ENCODE measurements around the gene LRMDA. TPM values are rescaled to one million over a fixed set of nuclear protein-coding genes. Genes with fewer than 3 reads are reported as not detected.

Gene LRMDA
- total RNA-seq, 2 donors from 2014 or later: 9.6 to 12.6 TPM

- no peaks in the 10 kb centered on the region for H3K4me1 ChIP-seq (replicated peaks)
- H3K36me3 ChIP-seq: no peaks in the 10 kb centered on the region
- 23% methylated on average over 1 of the region's 1 CpG for WGBS
- DNase-seq (ENCODE audit: low spot score): no peak
- H3K27me3 ChIP-seq (replicated peaks; ENCODE audit: insufficient read depth): no peaks in the 10 kb centered on the region
- no peak overlapping the region for H3K4me3 ChIP-seq
- intact Hi-C loops (cut with DNase I): loop anchor here (10.0 kb wide), 1 partner anchor 425 kb away; no protein-coding TSS in a partner anchor
- H3K9me3 ChIP-seq: no peaks in the 10 kb centered on the region
- H3K27ac ChIP-seq: peak overlapping the region; percentile 25 to 31
- TF ChIP-seq POLR2AphosphoS5 (IDR thresholded peaks at IDR 0.05): peak; percentile 16
- TF ChIP-seq, protein P1, sequence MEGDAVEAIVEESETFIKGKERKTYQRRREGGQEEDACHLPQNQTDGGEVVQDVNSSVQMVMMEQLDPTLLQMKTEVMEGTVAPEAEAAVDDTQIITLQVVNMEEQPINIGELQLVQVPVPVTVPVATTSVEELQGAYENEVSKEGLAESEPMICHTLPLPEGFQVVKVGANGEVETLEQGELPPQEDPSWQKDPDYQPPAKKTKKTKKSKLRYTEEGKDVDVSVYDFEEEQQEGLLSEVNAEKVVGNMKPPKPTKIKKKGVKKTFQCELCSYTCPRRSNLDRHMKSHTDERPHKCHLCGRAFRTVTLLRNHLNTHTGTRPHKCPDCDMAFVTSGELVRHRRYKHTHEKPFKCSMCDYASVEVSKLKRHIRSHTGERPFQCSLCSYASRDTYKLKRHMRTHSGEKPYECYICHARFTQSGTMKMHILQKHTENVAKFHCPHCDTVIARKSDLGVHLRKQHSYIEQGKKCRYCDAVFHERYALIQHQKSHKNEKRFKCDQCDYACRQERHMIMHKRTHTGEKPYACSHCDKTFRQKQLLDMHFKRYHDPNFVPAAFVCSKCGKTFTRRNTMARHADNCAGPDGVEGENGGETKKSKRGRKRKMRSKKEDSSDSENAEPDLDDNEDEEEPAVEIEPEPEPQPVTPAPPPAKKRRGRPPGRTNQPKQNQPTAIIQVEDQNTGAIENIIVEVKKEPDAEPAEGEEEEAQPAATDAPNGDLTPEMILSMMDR (IDR thresholded peaks at IDR 0.05): no peak
- no peak for TF ChIP-seq POLR2A (IDR thresholded peaks at IDR 0.05)
Observed at GRCh38 chr10:76559892-76560220, 1128.4 kb downstream of the LRMDA start.

DNA sequence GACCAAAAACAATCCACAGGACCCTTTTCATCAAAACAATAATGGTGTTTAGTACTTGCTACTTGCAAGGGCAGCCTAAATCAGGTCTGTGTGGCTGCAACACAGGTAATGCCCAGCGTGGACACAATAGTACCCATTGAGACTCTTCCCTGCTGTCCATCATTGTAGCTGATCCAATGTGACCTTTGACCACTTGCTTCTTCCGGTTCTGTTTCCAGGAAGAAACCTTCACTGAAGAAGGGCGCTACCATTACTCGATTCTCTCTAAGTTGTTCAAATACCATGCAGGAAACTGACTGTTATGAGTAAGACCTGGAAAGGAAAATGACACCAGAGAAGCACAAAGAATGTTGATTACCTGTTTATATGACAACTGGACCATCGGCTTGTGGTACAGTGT is 1128.9 kb downstream of the LRMDA start:
- Histone ChIP-seq H3K27me3 (replicated peaks; ENCODE audit: insufficient read depth) (no peaks in the 10 kb centered on the region), H3K36me3 (no peaks in the 10 kb centered on the region), H3K4me3 (no peak overlapping the region), H3K4me1 (replicated peaks) (no peaks in the 10 kb centered on the region), H3K9me3 (no peaks in the 10 kb centered on the region), H3K27ac (peak overlapping the region in 1 of 2 donors; percentile 25)
- TF ChIP-seq POLR2AphosphoS5 (IDR thresholded peaks at IDR 0.05) (no peak), POLR2A (IDR thresholded peaks at IDR 0.05) (no peak)
- TF ChIP-seq, protein P1 (IDR thresholded peaks at IDR 0.05): no peak
- 92% methylated on average over 5 of the region's 5 CpGs for WGBS
- DNase-seq (ENCODE audit: low spot score): no peak
- intact Hi-C loops (cut with DNase I): no loop called here

- no peaks in the 10 kb centered on the region for H3K9me3 ChIP-seq
- H3K36me3 ChIP-seq: no peaks in the 10 kb centered on the region
- TF ChIP-seq, protein P1 (IDR thresholded peaks at IDR 0.05): no peak
- TF ChIP-seq POLR2AphosphoS5 (IDR thresholded peaks at IDR 0.05) (no peak), POLR2A (IDR thresholded peaks at IDR 0.05) (no peak)
- no peaks in the 10 kb centered on the region for H3K27me3 ChIP-seq (replicated peaks; ENCODE audit: insufficient read depth)
- no peak overlapping the region for H3K27ac ChIP-seq
- H3K4me3 ChIP-seq: no peak overlapping the region
- intact Hi-C loops (cut with DNase I): no loop called here
- H3K4me1 ChIP-seq (replicated peaks): no peaks in the 10 kb centered on the region
- DNase-seq (ENCODE audit: low spot score): no peak
Observed at GRCh38 chr10:76563286-76563685, 1131.9 kb downstream of the LRMDA start.

GRCh38 chr10:76572021-76572420 is 1140.6 kb downstream of the LRMDA start:
- 57% methylated on average over 1 of the region's 1 CpG for WGBS

More at GRCh38 chr10:76572021-76572420, 1140.6 kb downstream of the LRMDA start:
- TF ChIP-seq, protein P1 (IDR thresholded peaks at IDR 0.05): no peak
- TF ChIP-seq POLR2A (IDR thresholded peaks at IDR 0.05) (no peak), POLR2AphosphoS5 (IDR thresholded peaks at IDR 0.05) (no peak)
- Histone ChIP-seq H3K9me3 (no peaks in the 10 kb centered on the region), H3K36me3 (no peaks in the 10 kb centered on the region), H3K27me3 (replicated peaks; ENCODE audit: insufficient read depth) (no peaks in the 10 kb centered on the region), H3K4me1 (replicated peaks) (no peaks in the 10 kb centered on the region), H3K27ac (no peak overlapping the region), H3K4me3 (no peak overlapping the region)
- no peak for DNase-seq (ENCODE audit: low spot score)
- intact Hi-C loops (cut with DNase I): no loop called here
